PC-3 (cell line): ENCODE results near the gene NVL. TPM values are rescaled to one million over a fixed set of nuclear protein-coding genes. Genes with fewer than 3 reads are reported as not detected.

Source experiments
- ATAC-seq: fragments of 200-7000 bp; cut with Tn5 transposase; 2 replicates; pipeline ENCODE4 v1.9.1; 2020; ENCODE audit warnings: mild to moderate bottlenecking, moderate library complexity
- BruUV-seq: library from RNA; stranded (reverse); fragments of 400-500 nt; replicated peaks from 2 replicates; lab custom pipeline; 2021; lab: Mats Ljungman, UMichigan
- CTCF ChIA-PET: fragments of 300-600 bp; sonication (Branson Sonifier 250); formaldehyde crosslinking; loops from one replicate; lab custom pipeline; 2022; ENCODE audit warnings: antibody characterized with exemption; lab: Charles Lee
- POLR2A ChIA-PET: fragments of 300-600 bp; sonication (Branson Sonifier 250); formaldehyde crosslinking; loops from one replicate; lab custom pipeline; 2022; ENCODE audit warnings: antibody characterized with exemption; ENCODE audit not compliant: unreplicated experiment; lab: Charles Lee
- DNase-seq: peaks from one replicate; pipeline ENCODE4 v3.0.0-alpha.2; 2015
- H2AFZ ChIP-seq: fragments of 300-600 bp; sonication (generic); 2 replicates; pipeline ENCODE4 v1.6.0; 2016; ENCODE audit warnings: antibody characterized with exemption, low read length
- H3F3A ChIP-seq: fragments of 300-600 bp; sonication (generic); one replicate; pipeline ENCODE4 v1.6.0; 2017; ENCODE audit warnings: antibody characterized with exemption, low read length, control low read depth, mild to moderate bottlenecking; ENCODE audit not compliant: unreplicated experiment
- H3K27ac ChIP-seq: fragments of 300-600 bp; sonication (generic); 2 replicates; pipeline ENCODE4 v1.5.1; 2016; ENCODE audit warnings: mild to moderate bottlenecking, low read length
- H3K27me3 ChIP-seq: fragments of 300-600 bp; sonication (generic); 2 replicates; pipeline ENCODE4 v1.6.1; 2016; ENCODE audit warnings: low read length, mixed read lengths
- H3K36me3 ChIP-seq: fragments of 300-600 bp; sonication (generic); 2 replicates; pipeline ENCODE4 v1.6.1; 2016; ENCODE audit warnings: low read depth, mixed run types, low read length, mixed read lengths
- H3K4me1 ChIP-seq: fragments of 300-600 bp; sonication (generic); 2 replicates; pipeline ENCODE4 v1.5.1; 2016; ENCODE audit warnings: low read length; ENCODE audit not compliant: insufficient read depth
- H3K4me2 ChIP-seq: fragments of 300-600 bp; sonication (generic); 2 replicates; pipeline ENCODE4 v1.6.0; 2016; ENCODE audit warnings: low read length
- H3K4me3 ChIP-seq: fragments of 300-600 bp; sonication (generic); 2 replicates; pipeline ENCODE4 v1.5.1; 2016; ENCODE audit warnings: mild to moderate bottlenecking, low read length, mixed read lengths
- H3K79me2 ChIP-seq: fragments of 300-600 bp; sonication (generic); 2 replicates; pipeline ENCODE4 v1.6.1; 2017; ENCODE audit warnings: low read length, mixed read lengths
- H3K9ac ChIP-seq: fragments of 300-600 bp; sonication (generic); 2 replicates; pipeline ENCODE4 v1.6.0; 2016; ENCODE audit warnings: mild to moderate bottlenecking, low read length
- H3K9me2 ChIP-seq: fragments of 300-600 bp; sonication (generic); replicated peaks from 2 replicates; pipeline ENCODE4 v1.6.1; 2016; ENCODE audit warnings: mixed run types, low read length, mixed read lengths
- H3K9me3 ChIP-seq: fragments of 300-600 bp; sonication (generic); 2 replicates; pipeline ENCODE4 v1.6.1; 2016; ENCODE audit warnings: low read length, mixed read lengths
- H4K20me1 ChIP-seq: fragments of 300-600 bp; sonication (generic); 2 replicates; pipeline ENCODE4 v1.6.1; 2016; ENCODE audit warnings: low read length, mixed read lengths
- EZH2 ChIP-seq: fragments of 300-600 bp; sonication (generic); IDR thresholded peaks from one replicate; pipeline ENCODE4 v1.6.1; 2017; ENCODE audit warnings: antibody characterized with exemption, mild to moderate bottlenecking, low read length; ENCODE audit not compliant: unreplicated experiment
- EZH2phosphoT487 ChIP-seq: fragments of 300-600 bp; sonication (generic); IDR thresholded peaks from 2 replicates; pipeline ENCODE4 v1.6.1; 2018; ENCODE audit warnings: mild to moderate bottlenecking, antibody characterized with exemption, low read length, borderline replicate concordance
- intact Hi-C: fragments of 100-400 bp; cut with micrococcal nuclease; formaldehyde crosslinking; loops from 2 replicates; pipeline ENCODE4 v1.9.0; 2023
- total RNA-seq: library from RNA; depleted of rRNA; stranded (reverse); fragments of >200 nt; gene quantifications from 2 replicates; pipeline ENCODE4 v1.2.3, GENCODE V29; 2014
- TF ChIP-seq, protein P1 (sequence below): fragments of 300-600 bp; sonication (generic); conservative IDR thresholded peaks from 2 replicates; pipeline ENCODE4 v1.5.1; 2017; ENCODE audit warnings: antibody characterized with exemption, low read depth, mild to moderate bottlenecking, low read length

Gene NVL
- total RNA-seq, 1 experiment from 2014 or later, result 37.1 TPM

GRCh38 chr1:224357626-224358124, 27.7 kb upstream of the NVL start:
- H3K9me2 ChIP-seq, result no peaks in the 10 kb centered on the region
- no peaks in the 10 kb centered on the region for H3K27me3 ChIP-seq
- H3K4me1 ChIP-seq, result peaks cover 14% of the 10 kb centered on the region
- TF ChIP-seq EZH2phosphoT487 (no peak), EZH2 (no peak)
- TF ChIP-seq, protein P1, sequence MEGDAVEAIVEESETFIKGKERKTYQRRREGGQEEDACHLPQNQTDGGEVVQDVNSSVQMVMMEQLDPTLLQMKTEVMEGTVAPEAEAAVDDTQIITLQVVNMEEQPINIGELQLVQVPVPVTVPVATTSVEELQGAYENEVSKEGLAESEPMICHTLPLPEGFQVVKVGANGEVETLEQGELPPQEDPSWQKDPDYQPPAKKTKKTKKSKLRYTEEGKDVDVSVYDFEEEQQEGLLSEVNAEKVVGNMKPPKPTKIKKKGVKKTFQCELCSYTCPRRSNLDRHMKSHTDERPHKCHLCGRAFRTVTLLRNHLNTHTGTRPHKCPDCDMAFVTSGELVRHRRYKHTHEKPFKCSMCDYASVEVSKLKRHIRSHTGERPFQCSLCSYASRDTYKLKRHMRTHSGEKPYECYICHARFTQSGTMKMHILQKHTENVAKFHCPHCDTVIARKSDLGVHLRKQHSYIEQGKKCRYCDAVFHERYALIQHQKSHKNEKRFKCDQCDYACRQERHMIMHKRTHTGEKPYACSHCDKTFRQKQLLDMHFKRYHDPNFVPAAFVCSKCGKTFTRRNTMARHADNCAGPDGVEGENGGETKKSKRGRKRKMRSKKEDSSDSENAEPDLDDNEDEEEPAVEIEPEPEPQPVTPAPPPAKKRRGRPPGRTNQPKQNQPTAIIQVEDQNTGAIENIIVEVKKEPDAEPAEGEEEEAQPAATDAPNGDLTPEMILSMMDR, result no peak
- H3K36me3 ChIP-seq, result no peaks in the 10 kb centered on the region
- peak overlapping the region; percentile 68 for H3K4me3 ChIP-seq
- H3F3A ChIP-seq, result no peaks in the 10 kb centered on the region
- ChIA-PET POLR2A (interaction anchor here (0.6 kb wide), 2 partner anchors 142 to 525 kb away, joined by 3 read pairs; no protein-coding TSS in a partner anchor), CTCF (no interaction called here)
- DNase-seq (peak; percentile 24), ATAC-seq (peak; percentile 4; the same call in 1 of the 2 replicates)
- H3K27ac ChIP-seq, result peak overlapping the region; percentile 1
- H3K4me2 ChIP-seq, result peak overlapping the region; percentile 82
- H3K9ac ChIP-seq, result peak overlapping the region; percentile 83
- BruUV-seq, result TSS peak; percentile 57
- peaks cover 60% of the 10 kb centered on the region for H3K79me2 ChIP-seq
- peak overlapping the region; percentile 97 for H2AFZ ChIP-seq
- H4K20me1 ChIP-seq, result no peaks in the 10 kb centered on the region
- intact Hi-C loops, result loop anchor here (2.0 kb wide), 1 partner anchor 75 kb away; no protein-coding TSS in a partner anchor
- H3K9me3 ChIP-seq, result no peaks in the 10 kb centered on the region

GRCh38 chr1:224356685-224357625, 27.0 kb upstream of the NVL start, which contains the start of gene CNIH4:
TSS of gene CNIH4 (plus strand) at chr1:224356879. CDS start at chr1:224356925, 46 bp downstream.
- peak within 1 kb of the TSS; percentile 83 for H3K9ac ChIP-seq
- H2AFZ ChIP-seq, result peak within 1 kb of the TSS; percentile 97
- H3F3A ChIP-seq, result no peaks in the 10 kb centered on the region
- ATAC-seq (peak; percentile 95), DNase-seq (peak; percentile 98)
- peak within 1 kb of the TSS; percentile 82 for H3K4me2 ChIP-seq
- CTCF ChIA-PET, result no interaction called here
- POLR2A ChIA-PET, result interaction anchor here (0.5 to 0.6 kb wide), 4 partner anchors 77 to 1298 kb away, joined by 3 to 4 read pairs (median 3); no protein-coding TSS in a partner anchor
- H4K20me1 ChIP-seq, result no peaks in the 10 kb centered on the region
- H3K9me2 ChIP-seq, result no peaks in the 10 kb centered on the region
- no peaks in the 10 kb centered on the region for H3K36me3 ChIP-seq
- TF ChIP-seq EZH2 (no peak), EZH2phosphoT487 (no peak)
- TF ChIP-seq, protein P1, result no peak
- intact Hi-C loops, result loop anchor here (1.0 to 2.0 kb wide), 2 partner anchors 76 to 100 kb away; no protein-coding TSS in a partner anchor
- no TSS peak for BruUV-seq
- peak within 1 kb of the TSS; percentile 1 for H3K27ac ChIP-seq
- peaks cover 14% of the 10 kb centered on the region for H3K4me1 ChIP-seq
- no peaks in the 10 kb centered on the region for H3K9me3 ChIP-seq
- no peaks in the 10 kb centered on the region for H3K27me3 ChIP-seq
- peaks cover 52% of the 10 kb centered on the region for H3K79me2 ChIP-seq
- H3K4me3 ChIP-seq, result peak within 1 kb of the TSS; percentile 68
